ENCODE results near the gene NASP. TPM values are rescaled to one million over a fixed set of nuclear protein-coding genes. Genes with fewer than 3 reads are reported as not detected.
A peak's percentile ranks its signal among the peaks of the same experiment; 100 is the strongest.

The NASP gene
- polyA plus RNA-seq, 1 donor from 2014 or later, result 116 TPM

- Mint-ChIP-seq H3K36me3 (no peaks in the 10 kb centered on the region), H3K9me3 (no peaks in the 10 kb centered on the region), H3K4me3 (peak overlapping the region; percentile 9 to 98 (median 38)), H3K27ac (peak overlapping the region in 2 of 3 donors; percentile 10 to 54), H3K4me1 (peaks cover 16 to 19% (median 18%) of the 10 kb centered on the region in 3 donors), H3K27me3 (no peaks in the 10 kb centered on the region)
Measured at GRCh38 chr1:45552331-45552730, 31.5 kb upstream of the NASP start.

DNA sequence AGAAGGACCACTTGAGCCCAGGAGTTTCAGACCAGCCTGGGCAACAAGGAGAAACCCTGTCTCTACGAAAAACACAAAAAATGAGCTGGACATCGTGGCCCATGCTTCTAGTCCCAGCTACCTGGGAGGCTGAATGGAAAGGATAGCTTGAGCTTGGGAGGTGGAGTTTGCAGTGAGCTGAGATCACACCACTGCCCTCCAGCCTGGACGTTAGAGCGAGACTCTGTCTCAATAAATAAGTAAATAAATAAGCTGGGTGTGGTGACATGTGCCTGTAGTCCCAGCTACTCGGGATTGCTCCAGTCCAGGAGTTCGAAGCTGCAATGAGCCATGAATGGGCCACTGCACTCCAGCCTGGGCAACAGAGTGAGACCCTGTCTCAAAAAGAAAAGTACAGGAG is 29.6 kb upstream of the NASP start:
- no peak overlapping the region for H3K4me3 Mint-ChIP-seq
- no peaks in the 10 kb centered on the region for H3K9me3 Mint-ChIP-seq
- H3K27ac Mint-ChIP-seq, result no peak overlapping the region
- H3K36me3 Mint-ChIP-seq, result no peaks in the 10 kb centered on the region
- H3K4me1 Mint-ChIP-seq, result peaks cover 19 to 22% (median 21%) of the 10 kb centered on the region in 3 donors
- no peaks in the 10 kb centered on the region for H3K27me3 Mint-ChIP-seq

DNA sequence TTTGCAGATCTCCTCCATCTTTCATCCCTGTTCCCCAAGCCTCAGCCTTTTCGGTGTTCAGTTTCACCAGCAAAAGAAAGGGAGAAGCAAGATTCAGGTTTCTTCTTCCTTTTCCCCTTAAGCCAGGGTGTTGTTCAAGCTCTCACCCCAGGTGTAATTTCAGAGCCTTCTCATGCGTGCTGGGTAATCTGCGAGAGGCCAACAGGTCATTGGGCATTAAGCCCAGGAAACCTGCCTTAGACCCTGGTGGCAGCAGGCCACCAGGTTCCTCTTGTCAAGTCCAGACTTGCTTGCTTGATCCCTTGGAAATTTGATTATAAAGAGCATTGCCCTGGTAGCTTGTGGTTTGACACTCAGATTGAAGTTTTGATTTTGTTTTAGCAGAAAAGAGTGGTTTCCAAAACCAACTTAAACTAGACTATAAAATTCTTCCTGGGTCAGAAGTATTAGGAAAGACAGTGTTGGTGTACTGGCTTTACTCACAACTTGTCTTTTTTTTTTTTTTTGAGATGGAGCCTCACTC is 26.4 kb upstream of the NASP start:
- H3K4me3 Mint-ChIP-seq, result peak overlapping the region in 1 of 4 donors; percentile 28
- H3K27ac Mint-ChIP-seq, result peak overlapping the region in 2 of 3 donors; percentile 72 to 74
- H3K27me3 Mint-ChIP-seq, result no peaks in the 10 kb centered on the region
- H3K4me1 Mint-ChIP-seq, result peaks cover 4 to 9% (median 8%) of the 10 kb centered on the region in 3 donors
- H3K9me3 Mint-ChIP-seq, result no peaks in the 10 kb centered on the region
- peaks cover 2% of the 10 kb centered on the region for H3K36me3 Mint-ChIP-seq

DNA sequence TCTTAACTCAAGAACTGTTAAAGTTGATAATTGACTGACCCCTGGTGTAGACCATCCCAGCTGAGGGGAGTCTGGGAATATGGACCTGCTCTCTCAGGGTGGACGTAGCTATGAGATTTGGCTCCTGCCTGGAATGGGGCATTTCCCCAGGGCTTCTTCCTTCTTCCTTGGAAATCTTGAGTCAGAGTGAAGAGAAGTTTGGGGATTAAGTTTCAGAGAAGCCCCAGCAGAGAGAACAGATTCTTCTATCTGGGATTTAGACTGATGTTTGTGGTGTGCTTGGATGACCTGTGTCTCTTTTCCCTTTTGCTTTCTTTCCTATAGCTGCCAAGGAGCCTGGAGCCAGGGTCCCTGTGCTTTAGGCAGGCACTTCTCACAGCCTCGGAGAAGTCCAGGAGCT is 20.0 kb upstream of the NASP start:
- Mint-ChIP-seq H3K27me3 (no peaks in the 10 kb centered on the region), H3K36me3 (peaks cover 2% of the 10 kb centered on the region), H3K4me1 (peaks cover 2 to 6% (median 4%) of the 10 kb centered on the region in 3 donors), H3K4me3 (no peak overlapping the region), H3K27ac (peak overlapping the region in 1 of 3 donors; percentile 39), H3K9me3 (no peaks in the 10 kb centered on the region)

GRCh38 chr1:45566722-45567121 is 17.1 kb upstream of the NASP start:
- peak overlapping the region in 1 of 3 donors; percentile 81 for H3K27ac Mint-ChIP-seq
- no peaks in the 10 kb centered on the region for H3K27me3 Mint-ChIP-seq
- H3K36me3 Mint-ChIP-seq, result peaks cover 2% of the 10 kb centered on the region
- H3K9me3 Mint-ChIP-seq, result no peaks in the 10 kb centered on the region
- H3K4me1 Mint-ChIP-seq, result peaks cover 0 to 4% (median 3%) of the 10 kb centered on the region in 3 donors
- no peak overlapping the region for H3K4me3 Mint-ChIP-seq

DNA sequence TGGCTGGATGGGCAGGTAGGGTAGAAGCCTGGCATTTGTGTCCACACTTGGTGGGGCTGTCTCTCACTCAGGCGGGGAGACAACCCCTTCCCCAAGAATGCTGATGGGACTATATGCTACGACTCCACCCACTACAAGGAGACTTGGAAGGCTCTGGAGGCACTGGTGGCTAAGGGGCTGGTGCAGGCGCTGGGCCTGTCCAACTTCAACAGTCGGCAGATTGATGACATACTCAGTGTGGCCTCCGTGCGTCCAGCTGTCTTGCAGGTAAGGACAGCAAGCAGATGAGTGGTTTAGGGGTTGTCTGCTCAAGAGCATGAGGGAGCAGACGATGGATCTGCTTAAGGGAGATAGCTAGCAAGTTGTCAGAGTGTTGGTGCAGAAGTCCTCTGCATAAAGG is 15.9 kb upstream of the NASP start:
- H3K36me3 Mint-ChIP-seq, result no peaks in the 10 kb centered on the region
- H3K27ac Mint-ChIP-seq, result peak overlapping the region in 1 of 3 donors; percentile 91
- no peaks in the 10 kb centered on the region for H3K27me3 Mint-ChIP-seq
- H3K9me3 Mint-ChIP-seq, result no peaks in the 10 kb centered on the region
- no peak overlapping the region for H3K4me3 Mint-ChIP-seq
- peaks cover 0 to 4% (median 1%) of the 10 kb centered on the region in 3 donors for H3K4me1 Mint-ChIP-seq

- peaks cover 0 to 4% (median 1%) of the 10 kb centered on the region in 3 donors for H3K4me1 Mint-ChIP-seq
- no peaks in the 10 kb centered on the region for H3K9me3 Mint-ChIP-seq
- H3K4me3 Mint-ChIP-seq, result no peak overlapping the region
- peak overlapping the region in 2 of 3 donors; percentile 21 to 91 for H3K27ac Mint-ChIP-seq
- no peaks in the 10 kb centered on the region for H3K36me3 Mint-ChIP-seq
- H3K27me3 Mint-ChIP-seq, result no peaks in the 10 kb centered on the region
Measured at GRCh38 chr1:45568421-45568820, 15.4 kb upstream of the NASP start.

DNA sequence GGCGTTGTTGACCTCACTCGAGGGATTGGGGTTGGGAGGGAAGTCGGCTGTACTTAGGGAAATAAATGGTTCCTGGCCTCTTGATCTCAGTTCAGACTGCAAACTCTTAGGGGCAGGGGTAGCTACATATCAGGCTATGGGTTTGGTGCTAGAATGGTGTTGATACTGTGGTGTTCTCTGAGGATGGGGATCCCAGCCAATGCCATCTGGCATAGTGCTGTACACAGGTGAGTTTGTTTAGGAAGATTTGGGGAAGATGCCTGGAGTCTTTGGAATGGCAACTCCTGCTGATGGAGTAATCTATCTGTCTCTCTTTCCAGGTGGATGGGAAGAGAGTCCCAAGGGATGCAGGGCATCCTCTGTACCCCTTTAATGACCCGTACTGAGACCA is 14.3 kb upstream of the NASP start:
- H3K27me3 Mint-ChIP-seq, result no peaks in the 10 kb centered on the region

GRCh38 chr1:45569962-45570581 is 13.8 kb upstream of the NASP start:
- Mint-ChIP-seq H3K4me3 (no peak overlapping the region), H3K27me3 (no peaks in the 10 kb centered on the region), H3K27ac (peak overlapping the region in 1 of 3 donors; percentile 84), H3K36me3 (no peaks in the 10 kb centered on the region), H3K9me3 (no peaks in the 10 kb centered on the region), H3K4me1 (peaks cover 0 to 1% (median 0%) of the 10 kb centered on the region in 3 donors)

More for the DNA sequence above, 14.3 kb upstream of the NASP start:
- Mint-ChIP-seq H3K9me3 (no peaks in the 10 kb centered on the region), H3K36me3 (no peaks in the 10 kb centered on the region), H3K27ac (peak overlapping the region in 2 of 3 donors; percentile 5 to 84), H3K4me1 (peaks cover 0 to 1% (median under 1%) of the 10 kb centered on the region in 3 donors), H3K4me3 (no peak overlapping the region)

DNA sequence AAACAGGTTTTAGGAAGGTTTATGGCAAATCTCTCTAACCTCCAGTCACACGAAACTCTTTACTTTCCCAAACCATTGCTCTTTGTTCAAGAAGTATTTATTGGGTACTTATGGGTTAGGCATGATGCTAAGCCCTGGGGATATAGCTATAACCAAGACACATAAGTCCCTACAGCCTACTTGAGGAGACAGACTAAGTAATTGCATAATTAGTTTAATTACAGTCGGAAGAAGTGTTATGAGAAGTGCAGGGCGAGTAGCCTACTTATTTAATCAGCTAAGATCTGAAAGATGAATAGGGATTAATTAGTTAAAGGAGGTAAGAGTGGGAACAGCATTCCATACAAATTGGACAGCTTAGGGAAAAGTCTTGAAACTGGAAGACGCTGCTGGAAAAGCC is 13.2 kb upstream of the NASP start:
- H3K4me1 Mint-ChIP-seq, result peaks cover 0 to 1% (median 0%) of the 10 kb centered on the region in 3 donors
- no peaks in the 10 kb centered on the region for H3K27me3 Mint-ChIP-seq
- no peaks in the 10 kb centered on the region for H3K9me3 Mint-ChIP-seq
- no peak overlapping the region for H3K4me3 Mint-ChIP-seq
- no peaks in the 10 kb centered on the region for H3K36me3 Mint-ChIP-seq
- no peak overlapping the region for H3K27ac Mint-ChIP-seq

- Mint-ChIP-seq H3K36me3 (no peaks in the 10 kb centered on the region), H3K9me3 (no peaks in the 10 kb centered on the region), H3K27ac (peak overlapping the region in 2 of 3 donors; percentile 39 to 86), H3K4me1 (peaks cover 0 to 3% (median 0%) of the 10 kb centered on the region in 3 donors), H3K4me3 (no peak overlapping the region), H3K27me3 (no peaks in the 10 kb centered on the region)
Measured at GRCh38 chr1:45573231-45573804, 10.5 kb upstream of the NASP start.

DNA sequence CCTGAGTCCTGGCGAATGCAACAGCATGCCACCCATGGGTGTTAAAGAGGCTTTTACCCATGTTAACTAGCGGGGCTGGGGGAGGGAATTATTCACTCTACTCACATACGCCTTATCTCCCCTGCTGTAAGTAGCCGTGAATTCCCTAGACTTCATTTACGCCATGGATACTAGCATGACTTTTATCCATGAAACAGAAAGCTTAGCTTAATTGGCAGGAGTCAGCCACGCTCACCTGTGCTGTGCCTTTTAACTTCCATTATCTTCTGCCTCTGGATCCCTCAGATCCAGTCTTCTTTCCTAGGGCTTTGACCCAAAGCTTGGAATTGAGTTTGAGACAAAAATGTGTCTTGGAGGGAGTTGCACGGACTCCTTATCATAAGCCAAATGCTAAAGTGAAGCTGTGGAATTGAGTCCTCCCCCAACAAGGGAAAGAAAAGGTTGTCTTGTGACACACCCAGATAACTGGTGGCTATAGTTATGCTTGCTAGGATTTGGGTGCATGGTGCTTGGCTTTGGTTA is 9.7 kb upstream of the NASP start:
- H3K27me3 Mint-ChIP-seq, result no peaks in the 10 kb centered on the region
- no peak overlapping the region for H3K27ac Mint-ChIP-seq
- H3K4me1 Mint-ChIP-seq, result peaks cover 0 to 3% (median 0%) of the 10 kb centered on the region in 3 donors
- H3K36me3 Mint-ChIP-seq, result no peaks in the 10 kb centered on the region
- no peak overlapping the region for H3K4me3 Mint-ChIP-seq
- no peaks in the 10 kb centered on the region for H3K9me3 Mint-ChIP-seq

GRCh38 chr1:45583264-45583665 is 576 bp upstream of the NASP start:
- peaks cover 21 to 34% (median 26%) of the 10 kb centered on the region in 3 donors for H3K4me1 Mint-ChIP-seq
- peak overlapping the region; percentile 84 to 98 (median 97) for H3K27ac Mint-ChIP-seq
- no peaks in the 10 kb centered on the region for H3K9me3 Mint-ChIP-seq
- H3K36me3 Mint-ChIP-seq, result peaks cover 3% of the 10 kb centered on the region
- peak overlapping the region; percentile 97 to 100 (median 99) for H3K4me3 Mint-ChIP-seq
- H3K27me3 Mint-ChIP-seq, result no peaks in the 10 kb centered on the region

DNA sequence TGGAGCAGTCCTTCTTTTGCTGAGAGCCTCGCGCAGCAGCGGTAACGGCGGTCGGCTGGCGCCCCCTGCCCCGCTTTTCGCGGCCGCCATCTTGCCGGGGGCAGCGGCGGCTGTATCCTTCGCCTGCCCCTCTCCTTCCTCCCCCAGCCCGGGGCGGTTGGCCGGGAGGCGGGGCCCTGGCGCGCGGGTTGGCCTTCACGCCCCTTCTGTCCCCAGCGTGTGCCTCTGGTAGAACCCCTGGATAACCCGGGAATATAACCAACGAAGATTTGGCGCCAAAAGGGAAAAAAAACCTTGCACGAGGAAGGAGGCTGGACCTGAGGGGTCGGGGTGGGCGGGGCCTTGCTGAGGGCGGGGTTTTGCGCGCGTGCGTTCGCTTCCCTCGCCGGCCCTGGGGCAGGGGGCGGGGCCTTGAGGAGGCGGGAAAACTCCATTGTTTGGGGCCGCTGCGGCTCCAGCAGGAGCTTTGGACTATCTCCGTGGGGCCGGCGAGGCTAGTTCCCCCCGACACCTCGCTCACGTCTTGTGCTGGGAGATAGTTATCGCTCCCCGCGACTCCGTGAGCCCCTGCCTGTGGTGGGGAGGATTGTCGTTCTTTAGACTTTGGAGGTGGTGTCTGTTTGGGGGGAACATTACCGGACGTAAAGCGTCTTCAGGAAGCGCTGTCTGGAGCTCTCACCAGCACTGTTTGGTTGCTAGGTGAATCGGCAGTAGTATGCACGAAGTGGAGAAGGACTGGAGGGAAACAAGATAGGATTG is 689 bp downstream of the NASP start:
- peak overlapping the region; percentile 94 to 98 (median 97) for H3K27ac Mint-ChIP-seq
- peaks cover 3% of the 10 kb centered on the region for H3K36me3 Mint-ChIP-seq
- H3K4me3 Mint-ChIP-seq, result peak overlapping the region; percentile 97 to 100 (median 99)
- H3K4me1 Mint-ChIP-seq, result peaks cover 21 to 43% (median 26%) of the 10 kb centered on the region in 3 donors
- no peaks in the 10 kb centered on the region for H3K9me3 Mint-ChIP-seq
- no peaks in the 10 kb centered on the region for H3K27me3 Mint-ChIP-seq

- peak overlapping the region; percentile 97 to 100 (median 99) for H3K4me3 Mint-ChIP-seq
- H3K9me3 Mint-ChIP-seq, result no peaks in the 10 kb centered on the region
- H3K4me1 Mint-ChIP-seq, result peaks cover 21 to 46% (median 26%) of the 10 kb centered on the region in 3 donors
- peaks cover 3% of the 10 kb centered on the region for H3K36me3 Mint-ChIP-seq
- H3K27me3 Mint-ChIP-seq, result no peaks in the 10 kb centered on the region
- H3K27ac Mint-ChIP-seq, result peak overlapping the region; percentile 94 to 98 (median 96)
Measured at GRCh38 chr1:45585110-45585426, 1.2 kb downstream of the NASP start.

Measured in IgD-negative memory B cell (primary cell).